Smooth muscle cell (in vitro differentiated cells): ENCODE results near the gene INPP4B. TPM values are rescaled to one million over a fixed set of nuclear protein-coding genes. Genes with fewer than 3 reads are reported as not detected.

ENCODE experiments used
- DNase-seq: peaks from one replicate; lab custom pipeline; 2025; ENCODE audit not compliant: unreplicated experiment; lab: John Stamatoyannopoulos, UW
- H2AFZ ChIP-seq: fragments of 200-600 bp; sonication (generic); 2 replicates; pipeline ENCODE4 v1.6.0; 2016; ENCODE audit warnings: antibody characterized with exemption, low read depth, mild to moderate bottlenecking
- H3F3A ChIP-seq: fragments of 200-600 bp; sonication (generic); 2 replicates; pipeline ENCODE4 v1.6.0; 2017; ENCODE audit warnings: antibody characterized with exemption, low read depth
- H3K27ac ChIP-seq: fragments of 200-600 bp; sonication (generic); 2 replicates; pipeline ENCODE4 v1.5.1; 2016; ENCODE audit warnings: low read depth, mild to moderate bottlenecking
- H3K27me3 ChIP-seq: fragments of 200-600 bp; sonication (generic); 2 replicates; pipeline ENCODE4 v1.6.1; 2016; ENCODE audit warnings: low read depth, mild to moderate bottlenecking
- H3K36me3 ChIP-seq: fragments of 200-600 bp; sonication (generic); 2 replicates; pipeline ENCODE4 v1.5.1; 2016; ENCODE audit warnings: low read depth
- H3K4me1 ChIP-seq: fragments of 200-600 bp; sonication (generic); 2 replicates; pipeline ENCODE4 v1.5.1; 2016; ENCODE audit warnings: low read depth
- H3K4me2 ChIP-seq: fragments of 200-600 bp; sonication (generic); 2 replicates; pipeline ENCODE4 v1.6.0; 2016; ENCODE audit warnings: mild to moderate bottlenecking
- H3K4me3 ChIP-seq: fragments of 200-600 bp; sonication (generic); 2 replicates; pipeline ENCODE4 v1.5.1; 2016; ENCODE audit warnings: mild to moderate bottlenecking
- H3K79me2 ChIP-seq: fragments of 200-600 bp; sonication (generic); 2 replicates; pipeline ENCODE4 v1.6.0; 2016; ENCODE audit warnings: low read depth, mild to moderate bottlenecking
- H3K9ac ChIP-seq: fragments of 200-600 bp; sonication (generic); 2 replicates; pipeline ENCODE4 v1.6.0; 2016; ENCODE audit warnings: low read depth
- H3K9me3 ChIP-seq: fragments of 200-600 bp; sonication (generic); replicated peaks from 2 replicates; pipeline ENCODE4 v1.5.1; 2016; ENCODE audit warnings: low read depth
- H4K20me1 ChIP-seq: fragments of 200-600 bp; sonication (generic); 2 replicates; pipeline ENCODE4 v1.6.0; 2016; ENCODE audit warnings: low read depth
- CTCF ChIP-seq: fragments of 200-600 bp; sonication (generic); IDR thresholded peaks from 2 replicates; pipeline ENCODE4 v1.5.1; 2017; ENCODE audit warnings: borderline replicate concordance, mild to moderate bottlenecking, antibody characterized with exemption; ENCODE audit not compliant: insufficient read depth, poor library complexity, severe bottlenecking
- WGBS: methylation state at CpG from one replicate; pipeline ENCODE4 v1.1.7; 2016; ENCODE audit warnings: low lambda C conversion rate; 5-methylcytosine and 5-hydroxymethylcytosine counted together
- polyA plus RNA-seq: library from polyadenylated mRNA; unstranded; fragments of >200 nt; fragmentation: Nextera tagmentation; extraction: Ambion mirVana; gene quantifications from 2 replicates; pipeline ENCODE4 v1.2.1, GENCODE V29; 2016
- total RNA-seq: library from RNA; depleted of rRNA; stranded (reverse); fragments of >200 nt; gene quantifications from 2 replicates; pipeline ENCODE4 v1.2.3, GENCODE V29; 2014

INPP4B gene
- total and polyA plus RNA-seq, 2 experiments from 2014 or later: 2.0 to 10.9 TPM

DNA sequence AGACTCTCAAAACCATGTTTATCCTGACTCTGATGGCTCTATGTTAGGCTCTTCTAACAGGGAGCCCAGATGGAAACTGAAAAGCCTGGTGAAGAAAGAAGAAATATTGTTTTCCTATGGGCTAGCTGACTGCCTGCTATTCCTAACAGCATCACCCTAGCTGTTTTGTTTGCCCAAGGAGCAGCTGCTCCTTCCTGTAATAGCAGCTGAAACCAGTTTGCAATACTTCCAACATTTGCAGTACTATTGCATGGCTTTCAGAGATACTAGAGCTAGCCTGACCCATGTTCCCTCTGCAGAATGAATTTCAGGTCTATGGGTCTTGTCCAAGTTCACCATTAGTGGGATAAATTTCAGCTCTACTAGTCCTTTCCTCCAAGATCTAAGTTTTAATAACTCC lies 495.2 kb downstream of the INPP4B start:
- Histone ChIP-seq H3K4me1 (peaks cover 13% of the 10 kb centered on the region), H3K9me3 (no peaks in the 10 kb centered on the region), H3F3A (no peaks in the 10 kb centered on the region), H3K79me2 (no peaks in the 10 kb centered on the region), H3K36me3 (no peaks in the 10 kb centered on the region), H3K27ac (no peak overlapping the region), H3K27me3 (no peaks in the 10 kb centered on the region), H3K9ac (no peak overlapping the region), H3K4me2 (no peak overlapping the region), H2AFZ (no peak overlapping the region), H3K4me3 (no peak overlapping the region), H4K20me1 (no peaks in the 10 kb centered on the region)
- no peak for DNase-seq
- TF ChIP-seq CTCF: no peak

DNA sequence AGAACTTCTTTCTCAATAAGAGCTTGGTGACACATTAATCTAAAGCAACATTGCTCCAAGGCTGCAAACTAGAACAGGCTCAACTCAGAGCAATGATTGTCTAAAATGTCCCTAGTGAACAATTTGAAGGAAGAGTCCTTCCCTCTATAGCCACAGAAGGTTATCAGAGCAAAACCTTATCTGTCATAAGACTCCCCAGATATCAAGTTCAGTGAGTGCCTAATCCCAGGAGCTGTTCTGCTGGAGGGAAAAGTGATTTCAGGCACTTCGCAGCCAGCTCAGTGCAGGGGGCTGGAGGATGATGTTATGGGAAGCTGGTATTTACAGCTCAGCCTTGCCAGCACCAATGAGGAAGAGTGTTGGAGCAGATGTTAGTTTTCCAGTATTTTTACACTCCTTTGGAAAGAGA lies 497.5 kb downstream of the INPP4B start:
- Histone ChIP-seq H3K4me1 (peaks cover 13% of the 10 kb centered on the region), H3K27me3 (peaks cover 3% of the 10 kb centered on the region), H3K9ac (no peak overlapping the region), H3K4me3 (no peak overlapping the region), H3K4me2 (no peak overlapping the region), H3K9me3 (no peaks in the 10 kb centered on the region), H2AFZ (no peak overlapping the region), H3K27ac (no peak overlapping the region), H4K20me1 (no peaks in the 10 kb centered on the region), H3K79me2 (no peaks in the 10 kb centered on the region), H3F3A (no peaks in the 10 kb centered on the region), H3K36me3 (no peaks in the 10 kb centered on the region)
- WGBS: 5% methylated on average over 1 of the region's 1 CpG
- DNase-seq: no peak
- TF ChIP-seq CTCF: no peak

GRCh38 chr4:142347241-142347640 lies 498.9 kb downstream of the INPP4B start:
- Histone ChIP-seq H3K36me3 (no peaks in the 10 kb centered on the region), H2AFZ (no peak overlapping the region), H3F3A (no peaks in the 10 kb centered on the region), H3K27ac (no peak overlapping the region), H3K79me2 (no peaks in the 10 kb centered on the region), H3K9me3 (no peaks in the 10 kb centered on the region), H3K27me3 (peaks cover 3% of the 10 kb centered on the region), H3K9ac (no peak overlapping the region), H4K20me1 (no peaks in the 10 kb centered on the region), H3K4me1 (peaks cover 6% of the 10 kb centered on the region), H3K4me3 (no peak overlapping the region), H3K4me2 (no peak overlapping the region)
- no peak for TF ChIP-seq CTCF
- no peak for DNase-seq

DNA sequence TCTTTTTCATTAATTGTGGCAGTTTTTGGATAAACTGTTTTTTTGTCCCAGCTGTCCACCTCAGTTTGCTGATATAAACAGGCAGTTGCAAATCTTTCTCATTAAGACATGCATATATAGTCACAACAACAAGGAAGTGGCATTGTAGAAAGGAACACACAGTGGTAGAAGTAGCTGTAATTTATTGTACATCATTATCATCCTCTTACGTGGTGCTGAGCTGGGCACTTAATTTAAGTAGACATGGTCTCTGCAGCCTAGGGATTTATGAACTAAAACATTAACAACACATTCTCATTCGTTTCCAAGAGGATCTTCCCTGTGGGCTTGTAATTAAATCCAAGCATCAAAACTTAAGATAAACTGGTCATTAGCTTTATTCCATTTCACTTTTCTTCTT lies 500.2 kb downstream of the INPP4B start:
- Histone ChIP-seq H3K9ac (no peak overlapping the region), H2AFZ (no peak overlapping the region), H3F3A (no peaks in the 10 kb centered on the region), H3K4me3 (no peak overlapping the region), H3K27me3 (peaks cover 3% of the 10 kb centered on the region), H4K20me1 (no peaks in the 10 kb centered on the region), H3K4me1 (no peaks in the 10 kb centered on the region), H3K4me2 (no peak overlapping the region), H3K9me3 (no peaks in the 10 kb centered on the region), H3K27ac (no peak overlapping the region), H3K36me3 (no peaks in the 10 kb centered on the region), H3K79me2 (no peaks in the 10 kb centered on the region)
- 30% methylated on average over 2 of the region's 2 CpGs for WGBS
- no peak for DNase-seq
- no peak for TF ChIP-seq CTCF
